Mucosa of descending colon (tissue), 3 donors: ENCODE data around the gene IFRD2. TPM values are rescaled to one million over a fixed set of nuclear protein-coding genes. Genes with fewer than 3 reads are reported as not detected.

Experiments used
- ATAC-seq: fragments of 200-7000 bp; cut with Tn5 transposase; one replicate; pipeline ENCODE4 v1.9.1; 2020; ENCODE audit warnings: mild to moderate bottlenecking, moderate library complexity
- DNase-seq, 3 donors: peaks; one replicate each; pipeline ENCODE4 v3.0.0-alpha.2; 2020
- H3K36me3 ChIP-seq: fragments of 200-600 bp; one replicate; pipeline ENCODE4 v1.8.0; 2021; ENCODE audit warnings: low read depth, mild to moderate bottlenecking
- H3K4me1 ChIP-seq: fragments of 200-600 bp; one replicate; pipeline ENCODE4 v1.8.0; 2021; ENCODE audit warnings: low read depth, mild to moderate bottlenecking
- H3K4me3 ChIP-seq: fragments of 200-600 bp; one replicate; pipeline ENCODE4 v1.8.0; 2021; ENCODE audit warnings: mild to moderate bottlenecking
- H3K9me3 ChIP-seq: fragments of 200-600 bp; one replicate; pipeline ENCODE4 v1.8.0; 2021; ENCODE audit warnings: mild to moderate bottlenecking
- intact Hi-C, 2 donors: fragments of 100-400 bp; cut with DNase I in 1 of 2; cut with micrococcal nuclease in 1 of 2; formaldehyde crosslinking; loops; one replicate each; pipeline versions ENCODE4 v1.11.0 to v1.11.1; 2022; cut with DNase I, micrococcal nuclease
- total RNA-seq, 3 donors: library from RNA; stranded (reverse); fragmentation: NEBNext Ultra II Directional in 2 of 3; extraction: Animal tissue kit (Norgen Biotek cat#: 25700) in 2 of 3; gene quantifications; one replicate each; pipeline versions ENCODE4 v1.2.1 to v1.2.4, GENCODE V29; 2021 to 2023
- TF ChIP-seq, protein P1 (sequence below): fragments of 200-600 bp; IDR thresholded peaks from one replicate; pipeline ENCODE4 v1.8.0; 2022; ENCODE audit warnings: antibody characterized with exemption, mild to moderate bottlenecking
- donor health status: DM: no; HTN: no; CAD: no; lungs with moderate emphysema.
- donor health status: DM: no; HTN: no; CAD: no.
- donor health status: DM: no; HTN: yes; CAD: no.

IFRD2 gene
- total RNA-seq, 3 donors from 2014 or later: 54.8 to 59.8 (median 57.0) TPM

DNA sequence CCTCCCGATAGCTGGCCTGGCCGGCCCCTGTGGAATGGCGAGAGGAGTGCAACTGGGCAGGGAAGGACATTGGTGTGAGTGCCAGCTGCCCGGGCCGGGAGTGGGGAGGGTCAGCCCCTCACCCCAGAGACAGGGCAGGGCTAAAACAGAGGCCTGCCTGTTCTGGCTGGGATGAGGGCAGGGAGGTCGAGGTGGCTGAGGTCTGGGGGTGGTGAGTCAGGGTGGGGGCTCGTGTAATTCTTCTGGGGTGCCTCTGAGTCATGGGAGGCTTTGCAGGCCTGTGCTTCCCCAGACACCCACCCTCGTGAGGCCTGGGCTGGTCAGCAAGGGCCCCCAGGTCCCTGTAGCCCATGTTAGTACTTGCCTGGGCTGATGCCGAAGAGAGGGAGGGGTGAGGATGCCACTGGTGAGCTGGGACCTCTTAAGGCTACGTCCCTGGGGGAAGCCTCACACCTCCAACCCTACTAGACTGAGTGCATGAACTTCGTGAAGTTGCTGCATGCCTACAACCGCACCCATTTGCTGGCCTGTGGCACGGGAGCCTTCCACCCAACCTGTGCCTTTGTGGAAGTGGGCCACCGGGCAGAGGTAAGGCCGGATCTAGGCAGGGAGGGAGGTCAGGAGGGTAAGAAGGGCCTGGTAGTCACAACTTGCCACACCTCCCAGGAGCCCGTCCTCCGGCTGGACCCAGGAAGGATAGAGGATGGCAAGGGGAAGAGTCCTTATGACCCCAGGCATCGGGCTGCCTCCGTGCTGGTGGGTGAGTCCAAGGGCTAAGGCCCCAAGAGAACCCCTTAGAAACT, 21.6 kb downstream of the IFRD2 start:
- DNase-seq: peak in 1 of 3 donors; percentile 51
- no peak for ATAC-seq
- intact Hi-C loops: loop anchor here (10.0 kb wide), 2 partner anchors 46 to 76 kb away; partner anchors contain the start of gene GNAT1 (in 2 of the 2)
- no peak overlapping the region for H3K4me3 ChIP-seq
- peaks cover 54% of the 10 kb centered on the region for H3K4me1 ChIP-seq
- no peaks in the 10 kb centered on the region for H3K9me3 ChIP-seq
- H3K36me3 ChIP-seq: no peaks in the 10 kb centered on the region
- TF ChIP-seq, protein P1, sequence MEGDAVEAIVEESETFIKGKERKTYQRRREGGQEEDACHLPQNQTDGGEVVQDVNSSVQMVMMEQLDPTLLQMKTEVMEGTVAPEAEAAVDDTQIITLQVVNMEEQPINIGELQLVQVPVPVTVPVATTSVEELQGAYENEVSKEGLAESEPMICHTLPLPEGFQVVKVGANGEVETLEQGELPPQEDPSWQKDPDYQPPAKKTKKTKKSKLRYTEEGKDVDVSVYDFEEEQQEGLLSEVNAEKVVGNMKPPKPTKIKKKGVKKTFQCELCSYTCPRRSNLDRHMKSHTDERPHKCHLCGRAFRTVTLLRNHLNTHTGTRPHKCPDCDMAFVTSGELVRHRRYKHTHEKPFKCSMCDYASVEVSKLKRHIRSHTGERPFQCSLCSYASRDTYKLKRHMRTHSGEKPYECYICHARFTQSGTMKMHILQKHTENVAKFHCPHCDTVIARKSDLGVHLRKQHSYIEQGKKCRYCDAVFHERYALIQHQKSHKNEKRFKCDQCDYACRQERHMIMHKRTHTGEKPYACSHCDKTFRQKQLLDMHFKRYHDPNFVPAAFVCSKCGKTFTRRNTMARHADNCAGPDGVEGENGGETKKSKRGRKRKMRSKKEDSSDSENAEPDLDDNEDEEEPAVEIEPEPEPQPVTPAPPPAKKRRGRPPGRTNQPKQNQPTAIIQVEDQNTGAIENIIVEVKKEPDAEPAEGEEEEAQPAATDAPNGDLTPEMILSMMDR: no peak

- intact Hi-C loops: loop anchor here (10.0 kb wide), 2 partner anchors 45 to 75 kb away; partner anchors contain the start of gene GNAT1 (in 2 of the 2)
- TF ChIP-seq, protein P1: no peak
- H3K4me3 ChIP-seq: no peak overlapping the region
- ATAC-seq: no peak
- H3K4me1 ChIP-seq: peaks cover 56% of the 10 kb centered on the region
- DNase-seq: peak in 1 of 3 donors; percentile 42
- no peaks in the 10 kb centered on the region for H3K9me3 ChIP-seq
- H3K36me3 ChIP-seq: no peaks in the 10 kb centered on the region
These were observed 22.2 kb downstream of the IFRD2 start for GRCh38 chr3:50269977-50270413.

DNA sequence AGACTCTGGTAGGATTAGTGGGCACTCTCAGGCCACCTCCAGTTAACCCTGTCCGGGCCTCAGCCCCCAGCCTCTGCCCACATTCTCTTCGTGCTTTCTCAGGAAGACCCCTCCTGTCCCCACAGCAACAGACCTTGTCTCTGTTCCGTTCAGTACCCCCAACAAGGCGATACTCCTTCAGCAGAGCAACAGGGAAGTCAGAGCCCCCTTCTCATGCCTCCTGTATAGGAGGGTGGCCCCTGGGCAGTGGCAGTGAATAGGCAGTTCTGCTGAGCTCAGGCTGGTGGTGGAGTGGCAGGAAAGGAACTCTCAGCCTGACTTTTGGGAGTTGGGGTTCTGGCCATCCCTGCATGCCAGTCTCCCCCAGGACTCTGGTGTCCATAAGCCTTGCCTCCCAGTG, 22.8 kb downstream of the IFRD2 start:
- TF ChIP-seq, protein P1: no peak
- H3K9me3 ChIP-seq: no peaks in the 10 kb centered on the region
- DNase-seq: no peak
- intact Hi-C loops: no loop called here
- H3K4me3 ChIP-seq: no peak overlapping the region
- no peak for ATAC-seq
- H3K36me3 ChIP-seq: no peaks in the 10 kb centered on the region
- H3K4me1 ChIP-seq: peaks cover 56% of the 10 kb centered on the region

- DNase-seq (peak; percentile 88 to 92 (median 89)), ATAC-seq (peak; percentile 76)
- intact Hi-C loops: no loop called here
- Histone ChIP-seq H3K9me3 (no peaks in the 10 kb centered on the region), H3K4me1 (peaks cover 56% of the 10 kb centered on the region), H3K4me3 (no peak within 1 kb of the TSS), H3K36me3 (no peaks in the 10 kb centered on the region)
- TF ChIP-seq, protein P1: no peak
These were observed 23.4 kb downstream of the IFRD2 start, which contains the start of gene SEMA3B for GRCh38 chr3:50268703-50269451. Gene SEMA3B, plus strand, starts transcription at chr3:50269147. Its CDS starts 94 bp downstream, at chr3:50269241.

DNA sequence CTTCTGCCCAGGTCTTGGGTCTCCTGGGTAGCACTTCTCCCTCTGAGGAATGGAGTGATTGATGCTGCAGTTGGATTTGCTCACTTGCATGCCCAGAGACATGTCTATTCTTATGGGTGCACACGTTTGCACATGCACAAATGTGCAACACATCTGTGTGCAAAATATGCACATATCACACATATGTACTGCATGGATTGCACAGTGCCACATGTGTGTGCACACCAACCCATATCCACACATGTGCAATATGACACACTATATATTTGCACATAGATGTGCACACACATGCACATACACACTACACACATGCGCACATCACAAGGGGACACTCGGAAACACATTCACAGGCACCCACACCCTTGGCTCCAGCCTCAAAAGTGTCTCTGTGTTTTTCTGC, 24.0 kb downstream of the IFRD2 start:
- Histone ChIP-seq H3K4me3 (no peak overlapping the region), H3K4me1 (peaks cover 51% of the 10 kb centered on the region), H3K36me3 (no peaks in the 10 kb centered on the region), H3K9me3 (no peaks in the 10 kb centered on the region)
- ATAC-seq (no peak), DNase-seq (no peak)
- TF ChIP-seq, protein P1: no peak
- intact Hi-C loops: no loop called here
